ENCODE data around the gene RIPK4.

The RIPK4 gene

GRCh38 chr21:41769933-41770332, 3.1 kb upstream of the RIPK4 start:
- no peaks in the 10 kb centered on the region for H3K9me3 Mint-ChIP-seq
- H3K27ac Mint-ChIP-seq = no peak overlapping the region
- H3K27me3 Mint-ChIP-seq = peaks cover 71 to 92% of the 10 kb centered on the region in 2 donors
- H3K36me3 Mint-ChIP-seq (ENCODE audit: insufficient read depth) = no peaks in the 10 kb centered on the region
- peak overlapping the region; percentile 72 to 82 for H3K4me3 Mint-ChIP-seq
- H3K4me1 Mint-ChIP-seq (ENCODE audit: low read depth in 2 of 2) = peaks cover 22 to 26% of the 10 kb centered on the region in 2 donors
- ATAC-seq (replicated peaks) (no peak), DNase-seq (no peak)

- no peak for ATAC-seq (replicated peaks)
- DNase-seq = no peak
- Mint-ChIP-seq H3K27ac (no peak overlapping the region), H3K4me1 (ENCODE audit: low read depth in 2 of 2) (peaks cover 22 to 26% of the 10 kb centered on the region in 2 donors), H3K36me3 (ENCODE audit: insufficient read depth) (no peaks in the 10 kb centered on the region), H3K27me3 (peaks cover 71 to 92% of the 10 kb centered on the region in 2 donors), H3K9me3 (no peaks in the 10 kb centered on the region), H3K4me3 (peak overlapping the region; percentile 72 to 82)
Measured at GRCh38 chr21:41769521-41769920, 2.7 kb upstream of the RIPK4 start.

GRCh38 chr21:41769111-41769510, 2.3 kb upstream of the RIPK4 start:
- no peaks in the 10 kb centered on the region for H3K9me3 Mint-ChIP-seq
- peaks cover 22 to 26% of the 10 kb centered on the region in 2 donors for H3K4me1 Mint-ChIP-seq (ENCODE audit: low read depth in 2 of 2)
- peak overlapping the region in 1 of 2 donors; percentile 75 for H3K27ac Mint-ChIP-seq
- no peaks in the 10 kb centered on the region for H3K36me3 Mint-ChIP-seq (ENCODE audit: insufficient read depth)
- H3K27me3 Mint-ChIP-seq = peaks cover 71 to 92% of the 10 kb centered on the region in 2 donors
- H3K4me3 Mint-ChIP-seq = peak overlapping the region; percentile 72 to 82
- ATAC-seq (replicated peaks) (no peak), DNase-seq (no peak)

GRCh38 chr21:41768437-41769042, 1.7 kb upstream of the RIPK4 start:
- Mint-ChIP-seq H3K4me1 (ENCODE audit: low read depth in 2 of 2) (peaks cover 22 to 26% of the 10 kb centered on the region in 2 donors), H3K36me3 (ENCODE audit: insufficient read depth) (no peaks in the 10 kb centered on the region), H3K9me3 (no peaks in the 10 kb centered on the region), H3K4me3 (peak overlapping the region; percentile 72 to 82), H3K27ac (peak overlapping the region in 1 of 2 donors; percentile 75), H3K27me3 (peaks cover 72 to 92% of the 10 kb centered on the region in 2 donors)
- DNase-seq = no peak
- ATAC-seq (replicated peaks) = peak; percentile 27

GRCh38 chr21:41767606-41768436, 969 bp upstream of the RIPK4 start:
- Mint-ChIP-seq H3K27me3 (peaks cover 72 to 92% of the 10 kb centered on the region in 2 donors), H3K9me3 (no peaks in the 10 kb centered on the region), H3K27ac (no peak overlapping the region), H3K4me3 (peak overlapping the region; percentile 72 to 82), H3K4me1 (ENCODE audit: low read depth in 2 of 2) (peaks cover 22 to 26% of the 10 kb centered on the region in 2 donors), H3K36me3 (ENCODE audit: insufficient read depth) (no peaks in the 10 kb centered on the region)
- DNase-seq (no peak), ATAC-seq (replicated peaks) (peak; percentile 19)

- H3K4me1 Mint-ChIP-seq (ENCODE audit: low read depth in 2 of 2) = peaks cover 25 to 30% of the 10 kb centered on the region in 2 donors
- DNase-seq (no peak), ATAC-seq (replicated peaks) (no peak)
- no peaks in the 10 kb centered on the region for H3K9me3 Mint-ChIP-seq
- H3K27ac Mint-ChIP-seq = no peak overlapping the region
- H3K4me3 Mint-ChIP-seq = peak overlapping the region; percentile 72 to 82
- peaks cover 81 to 92% of the 10 kb centered on the region in 2 donors for H3K27me3 Mint-ChIP-seq
- H3K36me3 Mint-ChIP-seq (ENCODE audit: insufficient read depth) = no peaks in the 10 kb centered on the region
Measured at GRCh38 chr21:41765973-41766882, 624 bp downstream of the RIPK4 start.

- Mint-ChIP-seq H3K4me1 (ENCODE audit: low read depth in 2 of 2) (peaks cover 25 to 30% of the 10 kb centered on the region in 2 donors), H3K27ac (no peak overlapping the region), H3K36me3 (ENCODE audit: insufficient read depth) (no peaks in the 10 kb centered on the region), H3K4me3 (peak overlapping the region; percentile 15 to 42), H3K9me3 (no peaks in the 10 kb centered on the region), H3K27me3 (peaks cover 87 to 92% of the 10 kb centered on the region in 2 donors)
- no peak for DNase-seq
- ATAC-seq (replicated peaks) = no peak
Measured at GRCh38 chr21:41765420-41765821, 1.4 kb downstream of the RIPK4 start.

GRCh38 chr21:41764558-41765419, 2.1 kb downstream of the RIPK4 start:
- Mint-ChIP-seq H3K4me1 (ENCODE audit: low read depth in 2 of 2) (peaks cover 25 to 30% of the 10 kb centered on the region in 2 donors), H3K27ac (no peak overlapping the region), H3K4me3 (peak overlapping the region; percentile 15 to 42), H3K9me3 (no peaks in the 10 kb centered on the region), H3K36me3 (ENCODE audit: insufficient read depth) (no peaks in the 10 kb centered on the region), H3K27me3 (peaks cover 87 to 92% of the 10 kb centered on the region in 2 donors)
- ATAC-seq (replicated peaks) (no peak), DNase-seq (no peak)

- Mint-ChIP-seq H3K4me3 (no peak overlapping the region), H3K27me3 (peaks cover 83 to 90% of the 10 kb centered on the region in 2 donors), H3K4me1 (ENCODE audit: low read depth in 2 of 2) (peaks cover 23 to 28% of the 10 kb centered on the region in 2 donors), H3K9me3 (no peaks in the 10 kb centered on the region), H3K36me3 (ENCODE audit: insufficient read depth) (no peaks in the 10 kb centered on the region), H3K27ac (no peak overlapping the region)
- DNase-seq (no peak), ATAC-seq (replicated peaks) (no peak)
Measured at GRCh38 chr21:41763996-41764395, 2.9 kb downstream of the RIPK4 start.

GRCh38 chr21:41763398-41763931, 3.4 kb downstream of the RIPK4 start:
- Mint-ChIP-seq H3K4me1 (ENCODE audit: low read depth in 2 of 2) (peaks cover 17 to 22% of the 10 kb centered on the region in 2 donors), H3K27me3 (peaks cover 77 to 85% of the 10 kb centered on the region in 2 donors), H3K4me3 (no peak overlapping the region), H3K36me3 (ENCODE audit: insufficient read depth) (no peaks in the 10 kb centered on the region), H3K9me3 (no peaks in the 10 kb centered on the region), H3K27ac (no peak overlapping the region)
- no peak for DNase-seq
- ATAC-seq (replicated peaks) = no peak

GRCh38 chr21:41762753-41763152, 4.1 kb downstream of the RIPK4 start:
- DNase-seq (no peak), ATAC-seq (replicated peaks) (no peak)
- Mint-ChIP-seq H3K36me3 (ENCODE audit: insufficient read depth) (no peaks in the 10 kb centered on the region), H3K9me3 (no peaks in the 10 kb centered on the region), H3K4me1 (ENCODE audit: low read depth in 2 of 2) (peaks cover 10 to 15% of the 10 kb centered on the region in 2 donors), H3K27ac (no peak overlapping the region), H3K27me3 (peaks cover 71 to 78% of the 10 kb centered on the region in 2 donors), H3K4me3 (no peak overlapping the region)

- Mint-ChIP-seq H3K27ac (no peak overlapping the region), H3K27me3 (peaks cover 64 to 71% of the 10 kb centered on the region in 2 donors)
- DNase-seq = no peak
Measured at GRCh38 chr21:41761934-41762635, 4.8 kb downstream of the RIPK4 start.

More at GRCh38 chr21:41761934-41762635, 4.8 kb downstream of the RIPK4 start:
- Mint-ChIP-seq H3K4me3 (no peak overlapping the region), H3K4me1 (ENCODE audit: low read depth in 2 of 2) (peaks cover 4 to 9% of the 10 kb centered on the region in 2 donors), H3K9me3 (no peaks in the 10 kb centered on the region), H3K36me3 (ENCODE audit: insufficient read depth) (no peaks in the 10 kb centered on the region)
- ATAC-seq (replicated peaks) = no peak

Measured in effector memory CD8-positive, alpha-beta T cell (primary cell).